RWPE2 (cell line): Measurements from ENCODE around the gene PRMT5.

Experiments used
- ATAC-seq: fragments of 200-7000 bp; cut with Tn5 transposase; 3 replicates; pipeline ENCODE4 v1.9.1; 2021; ENCODE audit warnings: low read depth
- DNase-seq: peaks from one replicate; pipeline ENCODE4 v3.0.0-alpha.2; 2020; ENCODE audit warnings: low spot score
- H3K27ac ChIP-seq: fragments of 450-650 bp; 2 replicates; pipeline ENCODE4 v1.5.1; 2017; ENCODE audit warnings: mild to moderate bottlenecking; ENCODE audit not compliant: poor library complexity, severe bottlenecking
- H3K27me3 ChIP-seq: fragments of 250-450 bp; sonication (Bioruptor Pico); 2 replicates; pipeline ENCODE4 v1.5.1; 2021; ENCODE audit warnings: mild to moderate bottlenecking, moderate library complexity; ENCODE audit not compliant: insufficient read depth, poor library complexity, severe bottlenecking
- H3K36me3 ChIP-seq: fragments of 250-450 bp; sonication (Bioruptor Pico); 2 replicates; pipeline ENCODE4 v1.5.1; 2020; ENCODE audit warnings: low read depth, mild to moderate bottlenecking, moderate library complexity
- H3K4me1 ChIP-seq: fragments of 250-450 bp; sonication (Bioruptor Pico); 2 replicates; pipeline ENCODE4 v1.5.1; 2021; ENCODE audit warnings: mild to moderate bottlenecking, moderate library complexity; ENCODE audit not compliant: insufficient read depth, poor library complexity, severe bottlenecking
- H3K4me3 ChIP-seq: fragments of 250-450 bp; sonication (Bioruptor Pico); 2 replicates; pipeline ENCODE4 v1.5.1; 2021; ENCODE audit warnings: mild to moderate bottlenecking, moderate library complexity; ENCODE audit not compliant: severe bottlenecking
- H3K9me3 ChIP-seq: fragments of 250-450 bp; sonication (Bioruptor Pico); 2 replicates; pipeline ENCODE4 v1.5.1; 2021; ENCODE audit warnings: mild to moderate bottlenecking, moderate library complexity; ENCODE audit not compliant: severe bottlenecking
- TF ChIP-seq, protein P1 (sequence below): fragments of 450-650 bp; IDR thresholded peaks from one replicate; pipeline ENCODE4 v1.5.1; 2017; ENCODE audit warnings: mild to moderate bottlenecking, moderate library complexity; ENCODE audit not compliant: poor library complexity, severe bottlenecking

Gene PRMT5

DNA sequence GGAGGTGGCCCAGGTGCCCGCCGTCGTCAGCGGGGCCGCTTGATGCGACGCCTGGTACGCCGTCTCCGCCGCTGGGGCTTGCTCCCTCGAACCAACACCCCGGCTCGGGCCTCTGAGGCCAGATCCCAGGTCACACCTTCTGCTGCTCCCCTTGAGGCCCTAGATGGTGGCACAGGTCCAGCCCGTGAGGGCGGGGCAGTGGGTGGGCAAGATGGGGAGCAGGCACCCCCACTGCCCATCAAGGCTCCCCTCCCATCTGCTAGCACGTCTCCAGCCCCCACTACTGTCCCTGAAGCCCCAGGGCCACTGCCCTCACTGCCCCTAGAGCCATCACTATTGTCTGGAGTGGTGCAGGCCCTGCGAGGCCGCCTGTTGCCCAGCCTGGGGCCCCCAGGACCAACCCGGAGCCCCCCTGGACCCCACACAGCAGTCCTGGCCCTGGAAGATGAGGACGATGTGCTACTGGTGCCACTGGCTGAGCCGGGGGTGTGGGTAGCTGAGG lies 52.1 kb downstream of the PRMT5 start:
- Histone ChIP-seq H3K4me1 (no peaks in the 10 kb centered on the region), H3K9me3 (no peaks in the 10 kb centered on the region), H3K36me3 (peaks cover 54% of the 10 kb centered on the region), H3K27ac (no peak overlapping the region), H3K27me3 (no peaks in the 10 kb centered on the region), H3K4me3 (no peak overlapping the region)
- ATAC-seq (no peak), DNase-seq (peak; percentile 55)
- TF ChIP-seq, protein P1, sequence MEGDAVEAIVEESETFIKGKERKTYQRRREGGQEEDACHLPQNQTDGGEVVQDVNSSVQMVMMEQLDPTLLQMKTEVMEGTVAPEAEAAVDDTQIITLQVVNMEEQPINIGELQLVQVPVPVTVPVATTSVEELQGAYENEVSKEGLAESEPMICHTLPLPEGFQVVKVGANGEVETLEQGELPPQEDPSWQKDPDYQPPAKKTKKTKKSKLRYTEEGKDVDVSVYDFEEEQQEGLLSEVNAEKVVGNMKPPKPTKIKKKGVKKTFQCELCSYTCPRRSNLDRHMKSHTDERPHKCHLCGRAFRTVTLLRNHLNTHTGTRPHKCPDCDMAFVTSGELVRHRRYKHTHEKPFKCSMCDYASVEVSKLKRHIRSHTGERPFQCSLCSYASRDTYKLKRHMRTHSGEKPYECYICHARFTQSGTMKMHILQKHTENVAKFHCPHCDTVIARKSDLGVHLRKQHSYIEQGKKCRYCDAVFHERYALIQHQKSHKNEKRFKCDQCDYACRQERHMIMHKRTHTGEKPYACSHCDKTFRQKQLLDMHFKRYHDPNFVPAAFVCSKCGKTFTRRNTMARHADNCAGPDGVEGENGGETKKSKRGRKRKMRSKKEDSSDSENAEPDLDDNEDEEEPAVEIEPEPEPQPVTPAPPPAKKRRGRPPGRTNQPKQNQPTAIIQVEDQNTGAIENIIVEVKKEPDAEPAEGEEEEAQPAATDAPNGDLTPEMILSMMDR, result no peak

DNA sequence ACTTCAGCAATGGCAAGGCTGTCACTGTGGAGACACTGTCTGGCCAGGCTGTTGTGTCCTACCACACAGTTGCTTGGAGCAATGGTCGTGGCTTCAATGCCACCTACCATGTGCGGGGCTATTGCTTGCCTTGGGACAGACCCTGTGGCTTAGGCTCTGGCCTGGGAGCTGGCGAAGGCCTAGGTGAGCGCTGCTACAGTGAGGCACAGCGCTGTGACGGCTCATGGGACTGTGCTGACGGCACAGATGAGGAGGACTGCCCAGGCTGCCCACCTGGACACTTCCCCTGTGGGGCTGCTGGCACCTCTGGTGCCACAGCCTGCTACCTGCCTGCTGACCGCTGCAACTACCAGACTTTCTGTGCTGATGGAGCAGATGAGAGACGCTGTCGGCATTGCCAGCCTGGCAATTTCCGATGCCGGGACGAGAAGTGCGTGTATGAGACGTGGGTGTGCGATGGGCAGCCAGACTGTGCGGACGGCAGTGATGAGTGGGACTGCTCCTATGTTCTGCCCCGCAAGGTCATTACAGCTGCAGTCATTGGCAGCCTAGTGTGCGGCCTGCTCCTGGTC lies 53.3 kb downstream of the PRMT5 start:
- ATAC-seq, result no peak
- H3K36me3 ChIP-seq, result peaks cover 54% of the 10 kb centered on the region

DNA sequence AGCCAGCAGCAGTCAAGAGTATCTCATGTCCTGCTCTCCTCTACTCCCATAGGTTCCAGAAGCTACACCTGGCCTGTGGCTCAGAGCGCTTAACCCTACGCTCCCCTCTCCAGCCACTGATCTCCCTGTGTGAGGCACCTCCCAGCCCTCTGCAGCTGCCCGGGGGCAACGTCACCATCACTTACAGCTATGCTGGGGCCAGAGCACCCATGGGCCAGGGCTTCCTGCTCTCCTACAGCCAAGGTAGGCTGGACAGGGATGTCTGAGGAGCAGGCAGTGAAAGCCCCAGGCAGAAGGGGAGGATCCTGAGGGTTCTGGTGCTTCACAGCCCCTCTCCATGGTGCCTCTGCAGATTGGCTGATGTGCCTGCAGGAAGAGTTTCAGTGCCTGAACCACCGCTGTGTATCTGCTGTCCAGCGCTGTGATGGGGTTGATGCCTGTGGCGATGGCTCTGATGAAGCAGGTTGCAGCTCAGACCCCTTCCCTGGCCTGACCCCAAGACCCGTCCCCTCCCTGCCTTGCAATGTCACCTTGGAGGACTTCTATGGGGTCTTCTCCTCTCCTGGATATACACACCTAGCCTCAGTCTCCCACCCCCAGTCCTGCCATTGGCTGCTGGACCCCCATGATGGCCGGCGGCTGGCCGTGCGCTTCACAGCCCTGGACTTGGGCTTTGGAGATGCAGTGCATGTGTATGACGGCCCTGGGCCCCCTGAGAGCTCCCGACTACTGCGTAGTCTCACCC lies 54.0 kb downstream of the PRMT5 start:
- TF ChIP-seq, protein P1, result no peak
- Histone ChIP-seq H3K4me3 (no peak overlapping the region), H3K4me1 (peaks cover 9% of the 10 kb centered on the region), H3K27ac (no peak overlapping the region), H3K27me3 (no peaks in the 10 kb centered on the region), H3K9me3 (no peaks in the 10 kb centered on the region), H3K36me3 (peaks cover 54% of the 10 kb centered on the region)
- DNase-seq, result peak; percentile 67
- no peak for ATAC-seq

More for the DNA sequence above, 53.3 kb downstream of the PRMT5 start:
- no peak overlapping the region for H3K4me3 ChIP-seq
- H3K27ac ChIP-seq, result no peak overlapping the region
- TF ChIP-seq, protein P1, result no peak
- H3K27me3 ChIP-seq, result no peaks in the 10 kb centered on the region
- H3K9me3 ChIP-seq, result no peaks in the 10 kb centered on the region
- H3K4me1 ChIP-seq, result peaks cover 2% of the 10 kb centered on the region
- DNase-seq, result no peak

DNA sequence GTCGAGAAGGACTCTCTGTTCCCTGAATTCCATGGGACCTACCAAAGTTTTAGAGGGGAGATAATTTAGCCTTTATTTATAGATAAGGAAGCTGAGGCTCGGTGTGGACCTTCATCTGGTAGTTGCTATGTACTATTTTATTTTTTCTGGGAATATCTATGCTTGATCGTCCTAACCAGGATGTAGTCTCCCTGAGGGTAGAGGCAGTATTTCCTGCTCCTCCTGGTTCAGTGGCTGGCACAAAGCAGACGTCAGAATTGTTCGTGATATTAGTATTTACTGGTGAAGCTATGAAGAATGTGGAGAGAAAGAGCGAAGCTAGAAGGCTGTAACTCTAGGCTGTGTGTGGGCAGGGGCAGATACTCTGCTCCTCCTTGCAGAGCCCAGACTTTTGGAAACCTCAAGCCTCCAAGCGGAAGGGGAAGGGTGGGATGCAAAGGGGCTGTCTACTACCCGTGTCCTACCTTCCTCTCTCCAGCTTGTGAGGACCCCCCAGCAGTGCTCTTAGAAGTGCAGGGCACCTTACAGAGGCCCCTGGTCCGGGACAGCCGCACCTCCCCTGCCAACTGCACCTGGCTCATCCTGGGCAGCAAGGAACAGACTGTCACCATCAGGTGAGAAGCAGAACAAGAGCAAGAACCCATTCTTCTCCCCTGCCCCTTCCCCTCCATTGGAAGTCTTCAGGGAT lies 56.2 kb downstream of the PRMT5 start:
- DNase-seq (no peak), ATAC-seq (no peak)
- H3K4me3 ChIP-seq, result peak overlapping the region; percentile 69
- H3K36me3 ChIP-seq, result peaks cover 49% of the 10 kb centered on the region
- TF ChIP-seq, protein P1, result peak; percentile 90
- peak overlapping the region; percentile 91 for H3K27ac ChIP-seq
- peaks cover 9% of the 10 kb centered on the region for H3K4me1 ChIP-seq
- no peaks in the 10 kb centered on the region for H3K27me3 ChIP-seq
- H3K9me3 ChIP-seq, result no peaks in the 10 kb centered on the region
